IPS-18c (cell line): Measurements from ENCODE around the gene NCAPD3.
A peak's percentile ranks its signal among the peaks of the same experiment; 100 is the strongest.
"Not testable (repeated sequence)": the region's sequence is repeated elsewhere in the genome, so short reads cannot be mapped to it uniquely, and the experiment has no call there.

Experiments
- H3K4me3 ChIP-seq: 2 replicates; pipeline ENCODE4 v1.7.0; 2013; ENCODE audit warnings: low read depth, mild to moderate bottlenecking, low read length, moderate library complexity; ENCODE audit not compliant: insufficient read depth
- H3K9me3 ChIP-seq: one replicate; pipeline ENCODE4 v1.6.1; 2013; ENCODE audit warnings: mild to moderate bottlenecking, low read length, moderate library complexity; ENCODE audit not compliant: control insufficient read depth, insufficient read depth

The NCAPD3 gene

GRCh38 chr11:134223836-134224709 is at the start of gene NCAPD3, which contains the start of gene VPS26B:
NCAPD3 (minus strand) TSS chr11:134223967; CDS start chr11:134223926, 41 bp downstream.
VPS26B (plus strand) TSS chr11:134224671; CDS start chr11:134225123, 452 bp downstream.
- peaks cover 2% of the 10 kb centered on the region for H3K9me3 ChIP-seq
- peak within 1 kb of the TSS; percentile 99 for H3K4me3 ChIP-seq

GRCh38 chr11:134273317-134273712 is 49.5 kb upstream of the NCAPD3 start:
- peak overlapping the region; percentile 16 for H3K4me3 ChIP-seq
- H3K9me3 ChIP-seq = no peaks in the 10 kb centered on the region

- H3K9me3 ChIP-seq = no peaks in the 10 kb centered on the region
- peak overlapping the region; percentile 16 for H3K4me3 ChIP-seq
These were observed 48.9 kb upstream of the NCAPD3 start for GRCh38 chr11:134272381-134273316.

GRCh38 chr11:134271978-134272377 is 48.2 kb upstream of the NCAPD3 start:
- H3K4me3 ChIP-seq = no peak overlapping the region
- H3K9me3 ChIP-seq = no peaks in the 10 kb centered on the region

- no peak overlapping the region for H3K4me3 ChIP-seq
- no peaks in the 10 kb centered on the region for H3K9me3 ChIP-seq
These were observed 46.5 kb upstream of the NCAPD3 start for GRCh38 chr11:134270250-134270714.

- H3K4me3 ChIP-seq = no peak overlapping the region
- H3K9me3 ChIP-seq = no peaks in the 10 kb centered on the region
These were observed 44.2 kb upstream of the NCAPD3 start for GRCh38 chr11:134267966-134268365.

GRCh38 chr11:134267461-134267860 is 43.7 kb upstream of the NCAPD3 start:
- Histone ChIP-seq H3K4me3 (no peak overlapping the region), H3K9me3 (no peaks in the 10 kb centered on the region)

- Histone ChIP-seq H3K9me3 (no peaks in the 10 kb centered on the region), H3K4me3 (no peak overlapping the region; the same call in 1 of the 2 replicates)
These were observed 43.1 kb upstream of the NCAPD3 start for GRCh38 chr11:134266841-134267251.

GRCh38 chr11:134266440-134266839 is 42.7 kb upstream of the NCAPD3 start:
- Histone ChIP-seq H3K9me3 (no peaks in the 10 kb centered on the region), H3K4me3 (no peak overlapping the region)

GRCh38 chr11:134264966-134265764 is 41.4 kb upstream of the NCAPD3 start:
- Histone ChIP-seq H3K4me3 (no peak overlapping the region), H3K9me3 (no peaks in the 10 kb centered on the region)

GRCh38 chr11:134261626-134262488 is 38.1 kb upstream of the NCAPD3 start:
- no peaks in the 10 kb centered on the region for H3K9me3 ChIP-seq

GRCh38 chr11:134260983-134261382 is 37.2 kb upstream of the NCAPD3 start:
- no peaks in the 10 kb centered on the region for H3K9me3 ChIP-seq
- no peak overlapping the region for H3K4me3 ChIP-seq

More at GRCh38 chr11:134261626-134262488, 38.1 kb upstream of the NCAPD3 start:
- no peak overlapping the region for H3K4me3 ChIP-seq

GRCh38 chr11:134260503-134260902 is 36.7 kb upstream of the NCAPD3 start:
- no peaks in the 10 kb centered on the region for H3K9me3 ChIP-seq
- no peak overlapping the region for H3K4me3 ChIP-seq

GRCh38 chr11:134258577-134258976 is 34.8 kb upstream of the NCAPD3 start:
- no peak overlapping the region for H3K4me3 ChIP-seq
- H3K9me3 ChIP-seq = no peaks in the 10 kb centered on the region

GRCh38 chr11:134257101-134257500 is 33.3 kb upstream of the NCAPD3 start:
- Histone ChIP-seq H3K9me3 (no peaks in the 10 kb centered on the region), H3K4me3 (no peak overlapping the region)

- not testable (repeated sequence) for H3K9me3 ChIP-seq, H3K4me3 ChIP-seq
These were observed 31.4 kb upstream of the NCAPD3 start for GRCh38 chr11:134255184-134255561.
